Tibial nerve (tissue), 3 donors: ENCODE measurements around the gene RTP4.

Source experiments
- CTCF ChIP-seq, 5 experiments: fragments of 200-600 bp in 3 of 5; fragments of 450-650 bp in 2 of 5; sonication (generic) in 3 of 5; IDR thresholded peaks; one replicate each; pipeline ENCODE4 v1.5.1; 2016 to 2019; ENCODE audit warnings: antibody characterized with exemption in 5 of 5, mild to moderate bottlenecking in 3 of 5, moderate library complexity in 2 of 5
- POLR2A ChIP-seq, 2 donors: fragments of 450-650 bp; IDR thresholded peaks; one replicate each; pipeline ENCODE4 v1.6.1; 2017; ENCODE audit warnings: antibody characterized with exemption in 2 of 2, mild to moderate bottlenecking in 2 of 2, moderate library complexity in 2 of 2

GRCh38 chr3:187375581-187375980 lies 7.4 kb downstream of the RTP4 start:
- TF ChIP-seq POLR2A (IDR thresholded peaks at IDR 0.05) (no peak), CTCF (IDR thresholded peaks at IDR 0.05) (no peak)
